ENCODE results near the gene RPL41.

Gene RPL41

GRCh38 chr12:56157201-56158028 lies 41.0 kb downstream of the RPL41 start:
- peak; percentile 20 for DNase-seq

DNA sequence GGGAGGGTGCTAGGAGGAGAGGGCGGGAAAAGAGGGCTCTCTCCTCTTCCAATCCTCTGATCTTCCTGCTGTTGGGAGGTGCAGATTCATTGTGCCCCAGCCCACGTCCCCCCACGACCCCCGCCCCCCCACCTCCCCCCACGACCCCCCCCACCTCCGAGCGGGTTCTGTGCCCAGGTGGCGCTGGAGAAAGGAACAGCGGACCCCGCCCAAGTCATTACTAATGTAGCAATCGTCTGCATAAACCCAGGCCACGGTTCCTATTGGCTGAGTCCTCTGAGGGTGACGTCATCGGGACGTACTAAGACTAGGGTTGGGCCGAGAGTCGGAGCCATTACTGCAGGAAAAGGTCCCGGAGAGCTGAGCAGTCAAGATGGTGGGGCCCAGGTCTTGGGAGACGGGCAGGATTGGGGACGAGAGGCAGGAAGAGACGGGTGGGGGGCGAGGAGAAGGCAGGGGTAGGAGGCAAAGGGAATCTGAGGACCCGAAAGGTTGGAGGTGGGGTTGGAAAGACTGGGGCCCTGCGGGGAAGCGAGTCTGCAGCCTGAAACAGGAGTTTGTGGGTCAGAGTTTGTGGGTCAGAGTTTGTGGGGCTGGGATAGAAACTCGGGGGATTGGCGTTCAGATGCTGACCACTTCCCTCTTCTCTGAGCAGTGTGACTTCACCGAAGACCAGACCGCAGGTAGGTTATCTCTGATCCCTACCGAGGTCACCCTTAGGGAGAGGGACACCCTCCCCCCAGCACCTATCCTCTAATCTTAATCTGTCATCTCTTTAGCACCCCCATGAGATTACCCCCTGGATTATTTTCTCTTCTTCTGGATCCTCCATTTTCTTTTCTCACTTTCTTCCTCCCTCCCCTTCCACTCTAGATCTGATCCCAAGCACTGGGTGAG lies 41.8 kb downstream of the RPL41 start, which contains the start of gene MYL6:
Gene MYL6, plus strand, starts transcription at position 331 of the 897 bp plus-strand sequence. Its CDS starts 43 bp downstream, at position 374.
- peak; percentile 89 for DNase-seq

GRCh38 chr12:56158926-56159461 lies 42.6 kb downstream of the RPL41 start:
- no peak for DNase-seq

GRCh38 chr12:56159482-56160192 lies 43.2 kb downstream of the RPL41 start:
- no peak for DNase-seq

DNA sequence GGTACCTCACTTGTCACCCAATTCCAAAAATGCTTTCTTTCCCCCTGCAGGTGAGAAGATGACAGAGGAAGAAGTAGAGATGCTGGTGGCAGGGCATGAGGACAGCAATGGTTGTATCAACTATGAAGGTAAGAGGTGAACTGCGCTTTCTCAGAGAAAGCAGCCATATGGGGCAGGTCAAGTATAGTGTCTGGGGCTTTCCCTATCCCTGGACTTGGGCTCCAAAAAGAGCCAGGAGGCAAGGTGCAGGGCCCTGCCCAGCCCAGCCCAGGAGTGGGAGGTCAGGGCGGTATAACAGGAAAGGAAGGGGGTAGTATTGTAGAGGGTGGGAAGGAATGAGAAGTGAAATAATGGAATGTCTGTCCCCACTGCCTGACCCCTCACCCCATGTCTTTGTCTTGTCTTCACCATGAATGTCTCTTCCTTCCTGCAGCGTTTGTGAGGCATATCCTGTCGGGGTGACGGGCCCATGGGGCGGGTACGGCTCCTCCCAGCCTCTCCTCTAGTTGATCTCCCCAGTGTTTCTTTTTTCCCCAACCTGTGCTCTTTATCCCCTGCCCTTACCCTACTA lies 43.8 kb downstream of the RPL41 start:
- no peak for DNase-seq

DNA sequence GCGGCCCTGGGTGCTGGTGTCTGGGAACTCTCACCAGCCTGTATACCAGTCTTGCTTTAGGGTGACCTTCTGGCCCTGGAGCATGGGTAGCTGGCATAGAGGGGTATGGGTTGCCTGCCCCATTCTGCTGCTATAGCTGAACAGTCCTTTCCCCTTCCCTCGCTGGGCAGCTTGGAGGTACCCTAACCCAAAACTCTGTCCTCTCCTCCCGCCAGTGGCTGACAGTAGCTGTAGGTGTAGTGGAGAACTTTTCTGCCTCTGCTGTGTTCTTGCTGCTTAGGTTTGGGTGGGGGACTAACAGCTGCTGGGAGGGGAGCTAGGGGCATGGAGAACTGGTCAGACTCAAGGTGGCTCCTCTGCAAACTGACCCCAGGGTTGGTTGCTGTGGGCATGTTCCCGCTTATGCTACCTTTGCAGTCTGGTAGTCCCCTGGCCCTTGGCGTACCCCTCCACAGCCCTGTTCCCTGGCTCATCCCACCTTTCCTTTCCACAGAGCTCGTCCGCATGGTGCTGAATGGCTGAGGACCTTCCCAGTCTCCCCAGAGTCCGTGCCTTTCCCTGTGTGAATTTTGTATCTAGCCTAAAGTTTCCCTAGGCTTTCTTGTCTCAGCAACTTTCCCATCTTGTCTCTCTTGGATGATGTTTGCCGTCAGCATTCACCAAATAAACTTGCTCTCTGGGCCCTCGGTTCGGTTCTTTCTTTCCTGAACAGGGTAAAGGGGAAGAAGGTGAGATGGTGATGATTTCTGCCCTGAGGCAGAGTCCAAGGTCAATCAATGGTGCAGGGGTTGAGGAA lies 44.7 kb downstream of the RPL41 start:
- DNase-seq = no peak

GRCh38 chr12:56161690-56162351 lies 45.4 kb downstream of the RPL41 start:
- no peak for DNase-seq

- no peak for DNase-seq
These were observed 46.2 kb downstream of the RPL41 start for GRCh38 chr12:56162468-56163290.

GRCh38 chr12:56163533-56164344 lies 47.3 kb downstream of the RPL41 start:
- DNase-seq = no peak

GRCh38 chr12:56164345-56164729 lies 47.9 kb downstream of the RPL41 start:
- DNase-seq = no peak

- no peak for DNase-seq
These were observed 48.9 kb downstream of the RPL41 start for GRCh38 chr12:56165369-56165768.
